A549 (cell line): Measurements from ENCODE around the gene KDM6A. TPM values are rescaled to one million over a fixed set of nuclear protein-coding genes. Genes with fewer than 3 reads are reported as not detected.

Experiments used
- ATAC-seq, 2 experiments: fragments of 200-7000 bp in 1 of 2; fragments of >200 bp in 1 of 2; cut with Nextera tagmentation in 1 of 2; cut with Tn5 transposase in 1 of 2; 3 replicates each; pipeline versions ENCODE4 v1.8.0 to v1.9.1; 2018 to 2020; ENCODE audit warnings: mild to moderate bottlenecking in 1 of 2, moderate library complexity in 1 of 2
- CTCF ChIA-PET: fragments of 300-600 bp; sonication (Branson Sonifier 250); formaldehyde crosslinking; extraction: SDS; loops from one replicate; lab custom pipeline; 2021; ENCODE audit warnings: antibody characterized with exemption, inconsistent platforms; lab: Yijun Ruan, JAX
- POLR2A ChIA-PET: fragments of 350-600 bp; formaldehyde crosslinking; extraction: SDS; loops from one replicate; lab custom pipeline; 2021; ENCODE audit warnings: antibody characterized with exemption, inconsistent platforms; lab: Yijun Ruan, JAX
- DNase-seq, 2 experiments: peaks; one replicate each; pipeline versions ENCODE4 v3.0.0 to v3.0.0-alpha.2; 2011 to 2016; ENCODE audit warnings: low read depth in 1 of 2, low spot score in 1 of 2
- FAIRE-seq: peaks from 2 replicates; lab custom pipeline; 2011; peaks lifted over from hg19 to GRCh38; lab: Jason Lieb, UNC
- H3K27ac ChIP-seq, 2 experiments: fragments of >200 bp; sonication (Bioruptor Twin); formaldehyde crosslinking; 3 replicates each; pipeline ENCODE4 v1.5.1; 2016 to 2017
- H3K4me1 ChIP-seq: fragments of >200 bp; sonication (Bioruptor Twin); formaldehyde crosslinking; 3 replicates; pipeline ENCODE4 v1.6.1; 2016
- H3K4me2 ChIP-seq: fragments of >200 bp; sonication (Bioruptor Twin); formaldehyde crosslinking; 3 replicates; pipeline ENCODE4 v1.6.1; 2016
- H3K4me3 ChIP-seq: fragments of >200 bp; sonication (Bioruptor Twin); formaldehyde crosslinking; 3 replicates; pipeline ENCODE4 v1.5.1; 2016
- H3K9me3 ChIP-seq: fragments of >200 bp; sonication (Bioruptor Twin); formaldehyde crosslinking; 3 replicates; pipeline ENCODE4 v1.6.1; 2016
- BHLHE40 ChIP-seq: IDR thresholded peaks from 2 replicates; pipeline ENCODE4 v1.6.1; 2012; ENCODE audit warnings: low read depth, low read length, inconsistent platforms
- CBX2 ChIP-seq: fragments of 200-600 bp; sonication (generic); IDR thresholded peaks from 2 replicates; pipeline ENCODE4 v1.6.1; 2016; ENCODE audit warnings: low read depth, mild to moderate bottlenecking, borderline replicate concordance
- CHD2 ChIP-seq: fragments of 150-350 bp; IDR thresholded peaks from 2 replicates; pipeline ENCODE4 v1.6.1; 2014; ENCODE audit warnings: low read length; ENCODE audit not compliant: partially characterized antibody
- CHD4 ChIP-seq: fragments of 200-600 bp; sonication (generic); IDR thresholded peaks from 2 replicates; pipeline ENCODE4 v1.6.1; 2016; ENCODE audit warnings: antibody characterized with exemption, mild to moderate bottlenecking, borderline replicate concordance
- CTCF ChIP-seq: fragments of >200 bp; sonication (Bioruptor Twin); formaldehyde crosslinking; IDR thresholded peaks from 3 replicates; pipeline ENCODE4 v1.5.1; 2016
- E2F6 ChIP-seq: IDR thresholded peaks from 2 replicates; pipeline ENCODE4 v1.6.1; 2012; ENCODE audit warnings: low read depth, borderline replicate concordance
- ESRRA ChIP-seq: fragments of 150-350 bp; IDR thresholded peaks from 2 replicates; pipeline ENCODE4 v1.6.1; 2014; ENCODE audit warnings: mild to moderate bottlenecking, low read length, borderline replicate concordance
- HOXA7 ChIP-seq: fragments of 250-450 bp; sonication (Bioruptor Pico); IDR thresholded peaks from 2 replicates; pipeline ENCODE4 v1.5.0; 2020; ENCODE audit warnings: mild to moderate bottlenecking, moderate library complexity
- JUN ChIP-seq, 2 experiments: fragments of >200 bp; sonication (Bioruptor Twin); formaldehyde crosslinking; IDR thresholded peaks; 2 replicates in 1 of 2; 3 replicates in 1 of 2; pipeline ENCODE4 v1.6.1; 2016 to 2017
- KDM1A ChIP-seq: fragments of 200-600 bp; sonication (generic); IDR thresholded peaks from 2 replicates; pipeline ENCODE4 v1.6.1; 2016; ENCODE audit warnings: low read depth, mild to moderate bottlenecking
- KDM5A ChIP-seq: fragments of 200-600 bp; sonication (generic); IDR thresholded peaks from 2 replicates; pipeline ENCODE4 v1.6.1; 2016; ENCODE audit warnings: antibody characterized with exemption, mild to moderate bottlenecking
- MAFK ChIP-seq: fragments of 450-650 bp; IDR thresholded peaks from 2 replicates; pipeline ENCODE4 v1.6.1; 2014; ENCODE audit not compliant: partially characterized antibody
- MAZ ChIP-seq: fragments of 150-350 bp; IDR thresholded peaks from 2 replicates; pipeline ENCODE4 v1.6.1; 2014; ENCODE audit warnings: antibody characterized with exemption, low read depth, low read length, borderline replicate concordance
- NFE2L2 ChIP-seq: fragments of 150-350 bp; conservative IDR thresholded peaks from 2 replicates; pipeline ENCODE4 v1.6.1; 2014; ENCODE audit warnings: low read length
- NPAS2 ChIP-seq: fragments of 250-450 bp; sonication (Bioruptor Pico); IDR thresholded peaks from 2 replicates; pipeline ENCODE4 v1.8.0; 2022; ENCODE audit warnings: mild to moderate bottlenecking, moderate library complexity, borderline replicate concordance
- NR3C1 ChIP-seq: fragments of >200 bp; sonication (Bioruptor Twin); formaldehyde crosslinking; IDR thresholded peaks from 3 replicates; pipeline ENCODE4 v1.6.1; 2017
- RAD21 ChIP-seq, 2 experiments: fragments of >200 bp in 1 of 2; sonication (Bioruptor Twin) in 1 of 2; formaldehyde crosslinking in 1 of 2; IDR thresholded peaks in 1 of 2; conservative IDR thresholded peaks in 1 of 2; 2 replicates in 1 of 2; 3 replicates in 1 of 2; pipeline ENCODE4 v1.6.1; 2012 to 2018; ENCODE audit warnings: inconsistent platforms in 1 of 2
- RFX5 ChIP-seq: fragments of 450-650 bp; IDR thresholded peaks from 2 replicates; pipeline ENCODE4 v1.7.1; 2014; ENCODE audit warnings: antibody characterized with exemption, mild to moderate bottlenecking, moderate library complexity
- SMC3 ChIP-seq: fragments of >200 bp; sonication (Bioruptor Twin); formaldehyde crosslinking; IDR thresholded peaks from 3 replicates; pipeline ENCODE4 v1.6.1; 2018; ENCODE audit warnings: inconsistent platforms
- TP53 ChIP-seq: fragments of 250-450 bp; sonication (Bioruptor Pico); IDR thresholded peaks from 2 replicates; pipeline ENCODE4 v1.5.0; 2021; ENCODE audit warnings: mild to moderate bottlenecking, moderate library complexity
- WGBS: methylation state at CpG from one replicate; pipeline ENCODE4 v1.1.6; 2017; ENCODE audit errors: missing lambda C conversion rate; 5-methylcytosine and 5-hydroxymethylcytosine counted together
- polyA plus RNA-seq, 4 experiments: library from polyadenylated mRNA; depleted of rRNA in 3 of 4; stranded (reverse); fragments of >200 nt; fragmentation: RNase III in 1 of 4; extraction: RNeasy Plus Mini Kit Qiagen cat#74134 plus additional on column Dnase treatment in 1 of 4; gene quantifications; 2 replicates in 3 of 4; 3 replicates in 1 of 4; pipeline ENCODE4 v1.2.3, GENCODE V29; 2011 to 2017
- TF ChIP-seq, protein P1 (sequence below): fragments of >200 bp; sonication (Bioruptor Twin); formaldehyde crosslinking; IDR thresholded peaks from 3 replicates; pipeline ENCODE4 v1.6.1; 2016
- TF ChIP-seq, protein P2 (sequence below): IDR thresholded peaks from 2 replicates; pipeline ENCODE4 v1.6.1; 2012
- TF ChIP-seq, protein P3 (sequence below): fragments of 450-650 bp; IDR thresholded peaks from 2 replicates; pipeline ENCODE4 v1.6.1; 2014; ENCODE audit warnings: antibody characterized with exemption

Gene KDM6A
- polyA plus RNA-seq, 2 of the 4 experiments (the other 2 are of a cell fraction), result 9.3 to 18.4 TPM

- ATAC-seq (no peak), DNase-seq (no peak), FAIRE-seq (no peak)
- H3K27ac ChIP-seq, result no peak overlapping the region
- CTCF ChIA-PET, result no interaction called here
- POLR2A ChIA-PET, result no interaction called here
- H3K9me3 ChIP-seq, result no peaks in the 10 kb centered on the region
- H3K4me2 ChIP-seq, result no peak overlapping the region
- no peak overlapping the region for H3K4me3 ChIP-seq
- 83% methylated on average over 11 of the region's 11 CpGs for WGBS
- peaks cover 3% of the 10 kb centered on the region; the same call in 1 of the 3 replicates for H3K4me1 ChIP-seq
- TF ChIP-seq E2F6 (no peak), RAD21 (conservative IDR thresholded peaks at IDR 0.05 in 1 of 2, IDR thresholded peaks at IDR 0.05 in 1 of 2) (no peak), MAZ (no peak), CBX2 (no peak), CTCF (no peak), KDM5A (no peak), TP53 (CRISPR knock-in tag) (no peak), CHD2 (no peak), CHD4 (no peak), KDM1A (no peak), NFE2L2 (no peak), NR3C1 (no peak)
- TF ChIP-seq, protein P1, sequence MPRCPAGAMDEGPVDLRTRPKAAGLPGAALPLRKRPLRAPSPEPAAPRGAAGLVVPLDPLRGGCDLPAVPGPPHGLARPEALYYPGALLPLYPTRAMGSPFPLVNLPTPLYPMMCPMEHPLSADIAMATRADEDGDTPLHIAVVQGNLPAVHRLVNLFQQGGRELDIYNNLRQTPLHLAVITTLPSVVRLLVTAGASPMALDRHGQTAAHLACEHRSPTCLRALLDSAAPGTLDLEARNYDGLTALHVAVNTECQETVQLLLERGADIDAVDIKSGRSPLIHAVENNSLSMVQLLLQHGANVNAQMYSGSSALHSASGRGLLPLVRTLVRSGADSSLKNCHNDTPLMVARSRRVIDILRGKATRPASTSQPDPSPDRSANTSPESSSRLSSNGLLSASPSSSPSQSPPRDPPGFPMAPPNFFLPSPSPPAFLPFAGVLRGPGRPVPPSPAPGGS, result no peak
Measured at GRCh38 chrX:45063319-45064095, 190.5 kb downstream of the KDM6A start.

DNA sequence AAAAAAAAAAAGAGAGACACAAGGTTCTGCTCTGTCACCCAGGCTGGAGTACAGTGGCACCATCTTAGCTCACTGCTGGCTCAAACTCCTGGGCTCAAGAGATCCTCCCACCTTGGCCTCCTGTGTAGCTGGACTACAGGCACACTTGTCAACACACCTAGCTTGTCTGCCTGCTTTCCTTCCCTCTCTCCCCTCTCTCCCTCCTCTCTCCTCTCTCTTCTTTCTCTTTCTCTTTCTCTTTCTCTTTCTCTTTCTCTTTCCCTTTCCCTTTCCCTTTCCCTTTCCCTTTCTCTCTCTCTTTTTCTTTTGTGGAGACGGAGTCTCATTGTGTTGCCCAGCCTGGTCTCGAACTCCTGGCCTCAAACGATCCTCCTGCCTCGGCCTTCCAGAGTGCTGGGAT lies 195.6 kb downstream of the KDM6A start:
- ChIA-PET POLR2A (no interaction called here), CTCF (no interaction called here)
- TF ChIP-seq, protein P2, sequence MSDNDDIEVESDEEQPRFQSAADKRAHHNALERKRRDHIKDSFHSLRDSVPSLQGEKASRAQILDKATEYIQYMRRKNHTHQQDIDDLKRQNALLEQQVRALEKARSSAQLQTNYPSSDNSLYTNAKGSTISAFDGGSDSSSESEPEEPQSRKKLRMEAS, result no peak
- TF ChIP-seq KDM5A, result no peak
- TF ChIP-seq NPAS2 (CRISPR knock-in tag), result no peak
- TF ChIP-seq BHLHE40, result no peak
- TF ChIP-seq JUN (IDR thresholded peaks at IDR 0.05), result no peak
- TF ChIP-seq ESRRA, result no peak
- TF ChIP-seq, protein P3, sequence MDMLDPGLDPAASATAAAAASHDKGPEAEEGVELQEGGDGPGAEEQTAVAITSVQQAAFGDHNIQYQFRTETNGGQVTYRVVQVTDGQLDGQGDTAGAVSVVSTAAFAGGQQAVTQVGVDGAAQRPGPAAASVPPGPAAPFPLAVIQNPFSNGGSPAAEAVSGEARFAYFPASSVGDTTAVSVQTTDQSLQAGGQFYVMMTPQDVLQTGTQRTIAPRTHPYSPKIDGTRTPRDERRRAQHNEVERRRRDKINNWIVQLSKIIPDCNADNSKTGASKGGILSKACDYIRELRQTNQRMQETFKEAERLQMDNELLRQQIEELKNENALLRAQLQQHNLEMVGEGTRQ, result no peak
- no peak for TF ChIP-seq TP53 (CRISPR knock-in tag)
- TF ChIP-seq RFX5, result no peak
- TF ChIP-seq SMC3, result no peak
- TF ChIP-seq KDM1A, result no peak
- no peak for TF ChIP-seq HOXA7 (CRISPR knock-in tag)
- no peak for TF ChIP-seq MAFK
- DNase-seq, result no peak
- ATAC-seq, result no peak
- Histone ChIP-seq H3K9me3 (no peaks in the 10 kb centered on the region), H3K4me1 (0 out of 3 replicates have a peak, but pooled peaks cover under 1% of the 10 kb centered on the region), H3K27ac (no peak overlapping the region), H3K4me2 (no peak overlapping the region), H3K4me3 (no peak overlapping the region)
- 90% methylated on average over 4 of the region's 4 CpGs for WGBS
- FAIRE-seq, result no peak
